Neutrophil (primary cell): ENCODE measurements around the gene NPBWR2.

Source experiments
- H3K27ac ChIP-seq: fragments of 200-600 bp; sonication (generic); 2 replicates; pipeline ENCODE4 v1.5.1; 2016; ENCODE audit warnings: mild to moderate bottlenecking, moderate library complexity
- H3K27me3 ChIP-seq: fragments of 200-600 bp; sonication (generic); 2 replicates; pipeline ENCODE4 v1.6.0; 2016; ENCODE audit warnings: mild to moderate bottlenecking
- H3K36me3 ChIP-seq: fragments of 200-600 bp; sonication (generic); 2 replicates; pipeline ENCODE4 v1.5.1; 2017
- H3K4me1 ChIP-seq, 2 experiments: fragments of 200-600 bp in 1 of 2; sonication (generic) in 1 of 2; 1 replicate in 1 of 2; 2 replicates in 1 of 2; pipeline versions ENCODE4 v1.5.1 to v1.6.1; 2013 to 2016; ENCODE audit warnings: low read depth in 1 of 2, low read length in 1 of 2, mild to moderate bottlenecking in 1 of 2, moderate library complexity in 1 of 2; ENCODE audit not compliant: control insufficient read depth in 1 of 2, insufficient read depth in 1 of 2
- H3K4me3 ChIP-seq, 2 experiments: fragments of 200-600 bp in 1 of 2; sonication (generic) in 1 of 2; 1 replicate in 1 of 2; 2 replicates in 1 of 2; pipeline ENCODE4 v1.5.1; 2013 to 2016; ENCODE audit warnings: low read depth in 1 of 2, low read length in 1 of 2, mild to moderate bottlenecking in 1 of 2, moderate library complexity in 1 of 2
- H3K9me3 ChIP-seq: fragments of 200-600 bp; sonication (generic); 2 replicates; pipeline ENCODE4 v1.5.1; 2016
- TF ChIP-seq, protein P1 (sequence below): fragments of 200-600 bp; sonication (generic); IDR thresholded peaks from 2 replicates; pipeline ENCODE4 v1.5.1; 2016; ENCODE audit warnings: antibody characterized with exemption

NPBWR2 gene

DNA sequence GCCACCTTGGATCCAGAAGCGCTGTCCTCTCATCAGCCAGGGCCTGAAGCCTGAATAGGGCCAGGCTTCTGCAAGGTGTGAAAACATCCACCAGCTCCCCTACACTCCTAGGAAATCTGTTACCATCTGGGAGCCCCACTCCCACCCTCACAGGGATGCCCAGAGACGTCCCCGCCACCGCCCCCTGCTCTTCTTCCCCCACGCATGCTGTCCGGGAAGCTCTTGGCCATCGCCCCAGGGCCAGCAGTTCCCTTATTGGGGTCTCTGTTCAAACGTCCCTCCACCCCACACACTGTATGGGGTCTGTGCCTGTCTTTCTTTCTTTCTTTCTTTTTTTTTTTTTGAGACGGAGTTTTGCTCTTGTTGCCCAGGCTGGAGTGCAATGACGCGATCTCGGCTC is 31.8 kb downstream of the NPBWR2 start:
- no peaks in the 10 kb centered on the region for H3K27me3 ChIP-seq
- peak overlapping the region; percentile 17 to 18 for H3K4me3 ChIP-seq
- H3K36me3 ChIP-seq: peaks cover 60% of the 10 kb centered on the region
- H3K27ac ChIP-seq: peak overlapping the region; percentile 99
- H3K9me3 ChIP-seq: peaks cover 5% of the 10 kb centered on the region
- H3K4me1 ChIP-seq: peaks cover 55 to 57% of the 10 kb centered on the region in 2 experiments
- TF ChIP-seq, protein P1, sequence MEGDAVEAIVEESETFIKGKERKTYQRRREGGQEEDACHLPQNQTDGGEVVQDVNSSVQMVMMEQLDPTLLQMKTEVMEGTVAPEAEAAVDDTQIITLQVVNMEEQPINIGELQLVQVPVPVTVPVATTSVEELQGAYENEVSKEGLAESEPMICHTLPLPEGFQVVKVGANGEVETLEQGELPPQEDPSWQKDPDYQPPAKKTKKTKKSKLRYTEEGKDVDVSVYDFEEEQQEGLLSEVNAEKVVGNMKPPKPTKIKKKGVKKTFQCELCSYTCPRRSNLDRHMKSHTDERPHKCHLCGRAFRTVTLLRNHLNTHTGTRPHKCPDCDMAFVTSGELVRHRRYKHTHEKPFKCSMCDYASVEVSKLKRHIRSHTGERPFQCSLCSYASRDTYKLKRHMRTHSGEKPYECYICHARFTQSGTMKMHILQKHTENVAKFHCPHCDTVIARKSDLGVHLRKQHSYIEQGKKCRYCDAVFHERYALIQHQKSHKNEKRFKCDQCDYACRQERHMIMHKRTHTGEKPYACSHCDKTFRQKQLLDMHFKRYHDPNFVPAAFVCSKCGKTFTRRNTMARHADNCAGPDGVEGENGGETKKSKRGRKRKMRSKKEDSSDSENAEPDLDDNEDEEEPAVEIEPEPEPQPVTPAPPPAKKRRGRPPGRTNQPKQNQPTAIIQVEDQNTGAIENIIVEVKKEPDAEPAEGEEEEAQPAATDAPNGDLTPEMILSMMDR: no peak

- Histone ChIP-seq H3K36me3 (peaks cover 60% of the 10 kb centered on the region), H3K4me3 (peak overlapping the region; percentile 3 to 18), H3K9me3 (peaks cover 5% of the 10 kb centered on the region), H3K4me1 (peaks cover 53 to 54% of the 10 kb centered on the region in 2 experiments), H3K27me3 (no peaks in the 10 kb centered on the region), H3K27ac (peak overlapping the region; percentile 99)
- TF ChIP-seq, protein P1: no peak
These were observed 32.4 kb downstream of the NPBWR2 start for GRCh38 chr20:64074963-64075362.

GRCh38 chr20:64074184-64074789 is 33.1 kb downstream of the NPBWR2 start:
- Histone ChIP-seq H3K27ac (peak overlapping the region; percentile 99), H3K27me3 (no peaks in the 10 kb centered on the region), H3K4me3 (no peak overlapping the region), H3K36me3 (peaks cover 60% of the 10 kb centered on the region), H3K9me3 (peaks cover 5% of the 10 kb centered on the region), H3K4me1 (peaks cover 60 to 61% of the 10 kb centered on the region in 2 experiments)
- TF ChIP-seq, protein P1: no peak

- Histone ChIP-seq H3K27ac (peak overlapping the region; percentile 99), H3K4me1 (peaks cover 62% of the 10 kb centered on the region in 2 experiments), H3K4me3 (no peak overlapping the region), H3K36me3 (peaks cover 60% of the 10 kb centered on the region), H3K9me3 (peaks cover 5% of the 10 kb centered on the region), H3K27me3 (no peaks in the 10 kb centered on the region)
- TF ChIP-seq, protein P1: no peak
These were observed 33.7 kb downstream of the NPBWR2 start for GRCh38 chr20:64073476-64074183.

DNA sequence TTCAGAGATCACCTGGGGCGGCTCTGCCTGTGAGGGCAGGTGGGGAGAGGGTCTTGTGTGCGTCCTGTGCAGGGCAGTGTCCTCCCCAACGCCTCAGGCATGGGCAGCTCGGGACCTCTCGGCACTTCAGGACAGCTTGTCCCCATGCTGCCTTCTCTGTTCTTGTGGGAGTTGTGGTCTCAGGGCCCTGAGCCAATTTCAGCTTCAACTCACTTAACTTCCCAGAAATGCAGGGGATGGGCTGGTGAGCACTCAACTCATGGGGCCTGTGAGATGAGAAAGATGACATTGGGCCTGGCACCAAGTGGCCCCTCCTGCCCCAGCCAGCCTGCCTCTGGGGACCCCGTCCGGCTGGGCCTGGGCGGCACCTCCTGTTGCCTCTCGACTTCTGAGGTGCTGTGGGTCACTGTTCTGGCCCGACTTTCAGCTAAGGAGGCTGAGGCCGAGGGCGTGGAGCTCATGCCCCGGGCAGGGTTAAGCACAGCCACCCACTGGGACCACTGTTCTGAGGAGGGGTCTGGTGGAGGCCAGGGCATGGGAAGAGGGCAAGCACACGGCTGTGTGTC is 34.8 kb downstream of the NPBWR2 start:
- Histone ChIP-seq H3K9me3 (peaks cover 5% of the 10 kb centered on the region), H3K4me3 (no peak overlapping the region), H3K27ac (peak overlapping the region; percentile 99), H3K36me3 (peaks cover 58% of the 10 kb centered on the region), H3K4me1 (peaks cover 52 to 64% of the 10 kb centered on the region in 2 experiments), H3K27me3 (no peaks in the 10 kb centered on the region)
- TF ChIP-seq, protein P1: no peak
